Activated naive CD4-positive, alpha-beta T cell treated with anti-CD3 and anti-CD28 coated beads for 36 hours (primary cell): ENCODE measurements around the gene MBD5. TPM values are rescaled to one million over a fixed set of nuclear protein-coding genes. Genes with fewer than 3 reads are reported as not detected.

Source experiments
- CTCF ChIA-PET: fragments of 350-600 bp; sonication (Branson Sonifier 250); formaldehyde crosslinking; loops from one replicate; lab custom pipeline; 2021; ENCODE audit warnings: antibody characterized with exemption; lab: Charles Lee
- DNase-seq: peaks from one replicate; pipeline ENCODE4 v3.0.0-alpha.2; 2020
- H3K27ac Mint-ChIP-seq: one replicate; pipeline ENCODE4 v1.8.0; 2021; ENCODE audit warnings: mild to moderate bottlenecking, mixed read lengths
- H3K27me3 Mint-ChIP-seq: one replicate; pipeline ENCODE4 v1.8.0; 2021; ENCODE audit warnings: low read depth, mixed read lengths
- H3K36me3 Mint-ChIP-seq: one replicate; pipeline ENCODE4 v1.8.0; 2021; ENCODE audit warnings: low read depth, mixed read lengths
- H3K4me1 Mint-ChIP-seq: one replicate; pipeline ENCODE4 v1.8.0; 2021; ENCODE audit warnings: low read depth, mixed read lengths
- H3K4me3 Mint-ChIP-seq: one replicate; pipeline ENCODE4 v1.8.0; 2021; ENCODE audit warnings: mild to moderate bottlenecking, moderate library complexity, mixed read lengths
- H3K9me3 Mint-ChIP-seq: one replicate; pipeline ENCODE4 v1.8.0; 2021; ENCODE audit warnings: mixed read lengths
- intact Hi-C: fragments of 100-400 bp; cut with micrococcal nuclease; formaldehyde crosslinking; loops from one replicate; pipeline ENCODE4 v1.15.1; 2023
- total RNA-seq, 2 experiments: library from RNA; stranded (reverse); gene quantifications; one replicate each; pipeline ENCODE4 v1.2.3, GENCODE V29; 2021

MBD5 gene
- total RNA-seq, 2 experiments from 2014 or later, result 19.6 to 20.2 TPM

- intact Hi-C loops, result loop anchor here (5.0 to 10.0 kb wide), 5 partner anchors 356 to 1064 kb away; partner anchors contain the start of genes KIF5C and MMADHC
- no peaks in the 10 kb centered on the region for H3K9me3 Mint-ChIP-seq
- no peaks in the 10 kb centered on the region for H3K27me3 Mint-ChIP-seq
- CTCF ChIA-PET, result interaction anchor here (1.0 to 2.7 kb wide), 3 partner anchors 12 to 471 kb away, joined by 3 to 22 read pairs (median 3); no protein-coding TSS in a partner anchor
- H3K27ac Mint-ChIP-seq, result no peak overlapping the region
- no peak overlapping the region for H3K4me3 Mint-ChIP-seq
- no peak for DNase-seq
- peaks cover 4% of the 10 kb centered on the region for H3K36me3 Mint-ChIP-seq
- peaks cover 54% of the 10 kb centered on the region for H3K4me1 Mint-ChIP-seq
Measured at GRCh38 chr2:148521181-148521580, 500.3 kb downstream of the MBD5 start.

- peak overlapping the region; percentile 71 for H3K27ac Mint-ChIP-seq
- H3K4me1 Mint-ChIP-seq, result peaks cover 73% of the 10 kb centered on the region
- intact Hi-C loops, result loop anchor here (2.0 to 10.0 kb wide), 6 partner anchors 354 to 1227 kb away; partner anchors contain the start of genes KIF5C and MMADHC
- CTCF ChIA-PET, result interaction anchor here (1.6 to 2.7 kb wide), 4 partner anchors 14 to 120 kb away, joined by 5 to 22 read pairs (median 6); no protein-coding TSS in a partner anchor
- H3K9me3 Mint-ChIP-seq, result no peaks in the 10 kb centered on the region
- no peak for DNase-seq
- no peaks in the 10 kb centered on the region for H3K27me3 Mint-ChIP-seq
- H3K36me3 Mint-ChIP-seq, result peaks cover 4% of the 10 kb centered on the region
- no peak overlapping the region for H3K4me3 Mint-ChIP-seq
Measured at GRCh38 chr2:148523315-148523714, 502.4 kb downstream of the MBD5 start.

GRCh38 chr2:148524519-148524919, 503.6 kb downstream of the MBD5 start:
- Mint-ChIP-seq H3K27me3 (no peaks in the 10 kb centered on the region), H3K27ac (peak overlapping the region; percentile 94), H3K9me3 (no peaks in the 10 kb centered on the region), H3K4me3 (peak overlapping the region; percentile 14), H3K36me3 (peaks cover 4% of the 10 kb centered on the region), H3K4me1 (peaks cover 85% of the 10 kb centered on the region)
- intact Hi-C loops, result loop anchor here (1.0 to 10.0 kb wide), 14 partner anchors 15 to 1060 kb away; partner anchors contain the start of genes KIF5C, MMADHC and ORC4
- CTCF ChIA-PET, result interaction anchor here (0.7 to 2.3 kb wide), 5 partner anchors 12 to 119 kb away, joined by 3 to 14 read pairs (median 5); no protein-coding TSS in a partner anchor
- DNase-seq, result peak; percentile 87

GRCh38 chr2:148525130-148525529, 504.2 kb downstream of the MBD5 start:
- intact Hi-C loops, result loop anchor here (10.0 kb wide), 2 partner anchors 640 to 1060 kb away; partner anchors contain the start of gene MMADHC
- no peaks in the 10 kb centered on the region for H3K27me3 Mint-ChIP-seq
- no peak for DNase-seq
- H3K36me3 Mint-ChIP-seq, result peaks cover 4% of the 10 kb centered on the region
- H3K9me3 Mint-ChIP-seq, result no peaks in the 10 kb centered on the region
- peak overlapping the region; percentile 14 for H3K4me3 Mint-ChIP-seq
- peak overlapping the region; percentile 94 for H3K27ac Mint-ChIP-seq
- peaks cover 91% of the 10 kb centered on the region for H3K4me1 Mint-ChIP-seq
- CTCF ChIA-PET, result interaction anchor here (1.0 to 2.3 kb wide), 4 partner anchors 11 to 119 kb away, joined by 3 to 14 read pairs (median 6); no protein-coding TSS in a partner anchor

- intact Hi-C loops, result loop anchor here (10.0 kb wide), 2 partner anchors 638 to 1058 kb away; partner anchors contain the start of gene MMADHC
- Mint-ChIP-seq H3K4me1 (peaks cover 89% of the 10 kb centered on the region), H3K36me3 (peaks cover 4% of the 10 kb centered on the region), H3K27ac (peak overlapping the region; percentile 90), H3K4me3 (peak overlapping the region; percentile 12), H3K27me3 (no peaks in the 10 kb centered on the region), H3K9me3 (no peaks in the 10 kb centered on the region)
- DNase-seq, result no peak
- CTCF ChIA-PET, result interaction anchor here (1.9 kb wide), 1 partner anchor 117 kb away, joined by 7 read pairs; no protein-coding TSS in a partner anchor
Measured at GRCh38 chr2:148526509-148527346, 505.8 kb downstream of the MBD5 start.

- H3K9me3 Mint-ChIP-seq, result no peaks in the 10 kb centered on the region
- peak overlapping the region; percentile 64 for H3K4me3 Mint-ChIP-seq
- H3K36me3 Mint-ChIP-seq, result peaks cover 4% of the 10 kb centered on the region
- peak overlapping the region; percentile 90 for H3K27ac Mint-ChIP-seq
- peaks cover 82% of the 10 kb centered on the region for H3K4me1 Mint-ChIP-seq
- intact Hi-C loops, result loop anchor here (1.0 to 10.0 kb wide), 7 partner anchors 18 to 1057 kb away; partner anchors contain the start of gene MMADHC
- no peaks in the 10 kb centered on the region for H3K27me3 Mint-ChIP-seq
- DNase-seq, result peak; percentile 37
- CTCF ChIA-PET, result interaction anchor here (0.7 to 2.1 kb wide), 6 partner anchors 10 to 641 kb away, joined by 3 to 9 read pairs (median 6); no protein-coding TSS in a partner anchor
Measured at GRCh38 chr2:148527488-148528340, 506.8 kb downstream of the MBD5 start.

GRCh38 chr2:148528356-148529064, 507.6 kb downstream of the MBD5 start:
- DNase-seq, result peak; percentile 42

GRCh38 chr2:148529745-148530144, 508.9 kb downstream of the MBD5 start:
- Mint-ChIP-seq H3K4me3 (no peak overlapping the region), H3K27me3 (no peaks in the 10 kb centered on the region)

More at GRCh38 chr2:148528356-148529064, 507.6 kb downstream of the MBD5 start:
- intact Hi-C loops, result loop anchor here (1.0 to 10.0 kb wide), 7 partner anchors 17 to 1056 kb away; partner anchors contain the start of gene MMADHC
- peaks cover 78% of the 10 kb centered on the region for H3K4me1 Mint-ChIP-seq
- peak overlapping the region; percentile 64 for H3K4me3 Mint-ChIP-seq
- no peaks in the 10 kb centered on the region for H3K27me3 Mint-ChIP-seq
- H3K36me3 Mint-ChIP-seq, result peaks cover 4% of the 10 kb centered on the region
- peak overlapping the region; percentile 90 for H3K27ac Mint-ChIP-seq
- H3K9me3 Mint-ChIP-seq, result no peaks in the 10 kb centered on the region
- CTCF ChIA-PET, result interaction anchor here (0.7 to 2.1 kb wide), 6 partner anchors 9 to 642 kb away, joined by 3 to 9 read pairs (median 6); no protein-coding TSS in a partner anchor

GRCh38 chr2:148530350-148530749, 509.5 kb downstream of the MBD5 start:
- CTCF ChIA-PET, result no interaction called here
- Mint-ChIP-seq H3K9me3 (no peaks in the 10 kb centered on the region), H3K36me3 (no peaks in the 10 kb centered on the region), H3K27ac (no peak overlapping the region), H3K27me3 (no peaks in the 10 kb centered on the region), H3K4me1 (peaks cover 66% of the 10 kb centered on the region), H3K4me3 (no peak overlapping the region)
- DNase-seq, result no peak
- intact Hi-C loops, result no loop called here

More at GRCh38 chr2:148529745-148530144, 508.9 kb downstream of the MBD5 start:
- CTCF ChIA-PET, result interaction anchor here (0.9 to 2.1 kb wide), 3 partner anchors 8 to 23 kb away, joined by 3 to 9 read pairs (median 9); no protein-coding TSS in a partner anchor
- Mint-ChIP-seq H3K4me1 (peaks cover 73% of the 10 kb centered on the region), H3K9me3 (no peaks in the 10 kb centered on the region), H3K27ac (peak overlapping the region; percentile 7), H3K36me3 (peaks cover 4% of the 10 kb centered on the region)
- intact Hi-C loops, result loop anchor here (10.0 kb wide), 2 partner anchors 635 to 1055 kb away; partner anchors contain the start of gene MMADHC
- no peak for DNase-seq

GRCh38 chr2:148531235-148531634, 510.3 kb downstream of the MBD5 start:
- no peaks in the 10 kb centered on the region for H3K9me3 Mint-ChIP-seq
- no peak overlapping the region for H3K27ac Mint-ChIP-seq
- intact Hi-C loops, result no loop called here
- CTCF ChIA-PET, result no interaction called here
- H3K4me1 Mint-ChIP-seq, result peaks cover 58% of the 10 kb centered on the region
- no peak for DNase-seq
- no peaks in the 10 kb centered on the region for H3K27me3 Mint-ChIP-seq
- H3K4me3 Mint-ChIP-seq, result no peak overlapping the region
- no peaks in the 10 kb centered on the region for H3K36me3 Mint-ChIP-seq
